GM19324 (cell line): ENCODE data around the gene G6PC3.
A peak's percentile ranks its signal among the peaks of the same experiment; 100 is the strongest.

Source experiments
- ATAC-seq: cut with Tn5 transposase; IDR thresholded peaks from one replicate; pipeline ENCODE4 v1.9.1; 2021; ENCODE audit warnings: mild to moderate bottlenecking, moderate library complexity; ENCODE audit not compliant: unreplicated experiment, low FRiP score

The G6PC3 gene

DNA sequence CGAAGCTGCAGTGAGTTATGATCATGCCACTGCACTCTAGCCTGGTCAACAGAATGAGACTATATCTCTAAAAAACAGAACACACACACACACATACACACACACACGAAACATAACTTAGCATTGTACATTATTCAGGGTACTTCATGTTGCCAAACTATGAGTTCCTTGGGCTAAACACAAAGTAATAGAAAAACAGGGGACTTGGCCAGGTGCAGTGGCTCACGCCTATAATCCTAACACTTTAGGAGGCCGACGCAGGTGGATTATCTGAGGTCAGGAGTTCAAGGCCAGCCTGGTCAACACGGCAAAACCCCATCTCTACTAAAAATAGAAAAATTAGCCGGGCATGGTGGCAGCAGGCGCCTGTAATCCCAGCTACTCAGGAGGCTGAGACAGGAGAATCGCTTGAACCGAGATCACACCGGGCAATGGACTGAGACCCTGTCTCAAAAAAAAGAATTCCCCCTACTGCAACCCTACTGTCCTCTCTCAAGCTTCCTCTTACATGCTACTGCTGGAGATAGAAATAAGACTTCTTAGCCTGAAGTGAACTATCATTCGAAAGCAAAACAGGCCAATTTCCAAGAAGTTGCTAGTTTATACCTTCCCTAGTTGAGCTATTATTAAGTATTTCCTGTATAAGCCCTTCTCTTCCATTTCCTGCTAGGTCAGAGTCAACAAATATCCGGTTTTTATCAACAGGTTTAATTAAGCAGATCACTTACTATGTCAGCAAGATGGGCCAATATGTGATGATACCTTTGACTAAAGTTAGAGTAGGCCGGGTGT is 11.2 kb upstream of the G6PC3 start:
- ATAC-seq, result no peak

DNA sequence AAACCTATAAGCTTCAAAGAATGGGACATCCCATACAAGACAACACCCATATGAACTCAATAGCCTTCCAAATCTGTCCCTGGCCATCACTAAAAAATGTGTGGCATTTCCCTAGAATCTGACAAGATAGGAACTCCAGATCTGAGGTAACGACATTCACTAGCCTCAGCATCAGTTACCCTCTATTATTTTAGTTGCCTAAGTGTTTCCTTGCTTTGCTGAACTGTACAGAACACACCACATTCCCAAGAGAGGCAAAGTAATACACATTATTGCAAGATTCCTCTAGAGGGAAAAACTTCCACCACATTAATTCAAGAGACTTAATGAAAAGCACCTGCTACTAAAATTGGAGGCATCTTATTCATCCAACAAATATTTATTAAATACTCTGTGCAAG is 9.1 kb upstream of the G6PC3 start:
- ATAC-seq, result no peak

GRCh38 chr17:44062871-44063270 is 7.7 kb upstream of the G6PC3 start:
- ATAC-seq, result no peak

- ATAC-seq, result no peak
Measured at GRCh38 chr17:44063704-44064639, 6.6 kb upstream of the G6PC3 start.

GRCh38 chr17:44065668-44066203 is 4.8 kb upstream of the G6PC3 start:
- no peak for ATAC-seq

GRCh38 chr17:44066204-44066930 is 4.2 kb upstream of the G6PC3 start, which contains the start of gene LSM12:
Gene LSM12 (minus strand): TSS chr17:44066671. CDS start chr17:44066587, 84 bp downstream.
- peak; percentile 70 for ATAC-seq

GRCh38 chr17:44067545-44067940 is 3.0 kb upstream of the G6PC3 start:
- no peak for ATAC-seq

GRCh38 chr17:44069974-44070454 is 521 bp upstream of the G6PC3 start:
- ATAC-seq, result no peak

DNA sequence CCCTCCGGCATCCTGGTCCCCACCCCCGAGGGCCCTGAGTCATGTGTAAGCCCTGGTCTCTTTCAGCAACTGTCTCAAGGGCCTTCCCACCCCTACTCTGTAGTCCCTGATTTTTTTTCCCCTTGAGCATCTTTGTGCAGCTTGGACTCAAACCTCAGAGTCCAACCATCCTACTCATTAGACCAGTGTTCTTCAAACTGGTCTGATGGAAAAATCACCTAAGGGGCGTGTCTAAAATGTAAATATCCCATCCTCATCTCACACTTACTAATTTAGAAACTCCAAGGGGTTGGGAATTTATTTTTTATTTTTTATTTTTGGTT is 624 bp downstream of the G6PC3 start:
- no peak for ATAC-seq

GRCh38 chr17:44071772-44072171 is 1.2 kb downstream of the G6PC3 start:
- no peak for ATAC-seq

- no peak for ATAC-seq
Measured at GRCh38 chr17:44074231-44074910, 3.8 kb downstream of the G6PC3 start.

GRCh38 chr17:44074911-44075285 is 4.4 kb downstream of the G6PC3 start:
- ATAC-seq, result no peak

- ATAC-seq, result no peak
Measured at GRCh38 chr17:44075598-44076293, 5.2 kb downstream of the G6PC3 start.

DNA sequence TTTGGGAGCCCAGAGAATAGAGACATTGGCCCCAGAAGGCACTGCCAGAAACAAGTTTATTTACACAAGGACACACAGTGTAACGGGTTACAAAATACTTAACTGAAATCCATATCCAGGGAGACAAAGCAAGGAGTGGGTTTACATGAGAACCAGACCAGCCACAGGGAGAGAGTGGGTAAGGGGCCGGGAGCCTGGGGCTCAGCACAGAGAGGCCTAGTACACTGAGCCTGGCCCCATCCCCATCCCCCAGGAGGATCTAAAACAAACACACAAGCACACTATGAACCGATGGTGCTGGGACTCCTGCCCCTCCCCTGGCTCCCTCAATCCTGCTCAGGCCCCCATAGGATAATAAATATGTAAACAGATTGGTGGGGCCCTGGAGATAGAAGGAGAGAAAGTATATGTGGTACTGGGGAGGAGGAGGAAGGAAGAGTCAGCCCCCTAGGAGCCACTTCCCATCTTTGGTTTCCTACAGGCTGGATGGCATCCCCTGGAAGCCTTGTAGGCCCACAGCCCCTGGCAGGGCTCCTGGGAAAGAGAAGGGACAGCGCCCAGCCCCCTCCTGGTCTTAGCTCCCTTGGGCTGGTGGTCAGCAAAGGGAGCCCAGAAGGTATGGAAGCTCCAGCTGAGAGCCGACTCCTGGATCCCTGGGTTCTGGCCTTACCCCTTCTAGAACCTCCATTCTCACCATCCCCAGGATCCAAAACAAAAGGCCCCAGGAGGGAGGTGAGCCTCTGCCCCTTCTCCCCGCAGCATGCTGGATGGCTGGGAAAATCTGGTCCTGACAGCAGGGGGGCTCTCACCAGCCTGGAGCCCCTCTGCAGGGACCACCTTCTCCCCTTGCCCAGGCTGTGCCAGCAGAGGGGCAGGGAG is 6.4 kb downstream of the G6PC3 start:
- no peak for ATAC-seq

GRCh38 chr17:44077595-44077909 is 7.0 kb downstream of the G6PC3 start:
- ATAC-seq, result no peak

DNA sequence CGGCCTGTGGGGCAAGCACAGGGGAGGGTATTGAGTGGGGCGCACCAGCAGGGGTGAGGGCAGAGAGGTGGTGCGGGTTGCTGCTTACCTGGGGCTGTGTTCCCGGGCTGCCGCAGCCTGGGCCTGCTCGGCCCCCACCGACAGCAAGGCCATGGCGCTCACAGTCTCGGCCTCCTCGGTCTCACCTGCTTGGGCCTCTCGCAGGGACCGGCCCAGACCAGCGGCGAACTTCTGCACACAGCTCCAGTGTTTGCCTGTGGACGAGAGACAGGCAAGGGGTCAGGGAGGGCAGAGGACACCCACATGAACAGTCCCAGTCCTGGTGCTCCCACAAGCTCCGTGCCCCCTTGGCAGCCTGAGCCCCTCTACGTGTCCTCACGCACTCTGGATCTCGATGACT is 7.9 kb downstream of the G6PC3 start:
- ATAC-seq, result no peak

- no peak for ATAC-seq
Measured at GRCh38 chr17:44079877-44080821, 9.6 kb downstream of the G6PC3 start.

GRCh38 chr17:44081681-44082080 is 11.1 kb downstream of the G6PC3 start:
- ATAC-seq, result no peak
